ENCODE measurements around the gene ACER3. TPM values are rescaled to one million over a fixed set of nuclear protein-coding genes. Genes with fewer than 3 reads are reported as not detected.
"Not testable (repeated sequence)": the region's sequence is repeated elsewhere in the genome, so short reads cannot be mapped to it uniquely, and the experiment has no call there.

The ACER3 gene
- 10 to 100 TPM; 11.5 to 29.3 (median 17.9) TPM for total RNA-seq

DNA sequence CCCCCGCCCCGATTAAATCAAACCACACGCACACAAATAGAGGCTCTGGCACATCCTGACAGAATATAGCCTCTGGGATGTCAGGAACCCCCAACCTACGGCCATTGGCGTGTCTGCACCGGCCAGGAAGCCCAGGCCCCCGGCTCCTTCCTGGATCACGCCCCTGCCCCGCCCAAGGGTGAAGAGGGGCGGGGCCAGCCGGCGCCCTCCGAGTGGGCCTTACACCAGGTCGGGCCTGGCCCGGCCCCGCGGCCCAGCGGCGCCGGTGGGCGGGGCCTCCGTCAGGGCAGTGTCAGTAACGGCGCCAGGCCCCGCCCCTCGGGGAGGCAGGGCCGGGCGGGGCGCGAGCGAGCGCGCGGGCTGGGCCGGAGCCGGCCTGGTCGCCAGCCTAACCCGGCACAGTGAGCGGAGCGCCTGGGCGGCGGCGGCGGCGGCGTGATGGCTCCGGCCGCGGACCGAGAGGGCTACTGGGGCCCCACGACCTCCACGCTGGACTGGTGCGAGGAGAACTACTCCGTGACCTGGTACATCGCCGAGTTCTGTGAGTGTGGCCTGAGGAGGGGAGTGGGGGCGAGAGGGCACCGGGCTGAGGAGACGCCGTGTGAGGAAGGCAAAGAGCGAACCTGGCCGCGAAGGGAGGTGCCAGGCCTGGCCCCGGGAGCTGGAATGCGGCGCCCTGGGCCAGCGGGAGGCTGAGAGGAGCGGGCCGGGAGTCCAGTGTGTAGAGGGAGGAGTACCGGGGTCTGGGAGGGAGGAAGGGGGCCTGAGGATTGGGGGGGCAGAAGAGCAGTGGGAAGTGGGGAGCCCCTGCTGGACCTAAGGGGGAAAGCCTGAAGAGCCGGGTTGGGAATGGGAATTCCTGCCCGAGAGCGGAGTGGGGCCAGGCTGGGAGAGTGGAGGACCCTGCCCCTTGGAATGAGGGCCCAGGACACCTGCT, at the start of gene ACER3:
ACER3 (plus strand) TSS at position 380 of the 937 bp plus-strand sequence; CDS start at position 439, 59 bp downstream.
- peak within 1 kb of the TSS; percentile 21 to 91 (median 64) for H3K4me3 ChIP-seq (replicated peaks in 1 of 3)
- WGBS, 2 donors = 3 to 5% methylated on average over 20 to 35 of the region's 73 CpGs
- TF ChIP-seq POLR2A (IDR thresholded peaks at IDR 0.05) = peak; percentile 70 to 97
- TF ChIP-seq, protein P1, sequence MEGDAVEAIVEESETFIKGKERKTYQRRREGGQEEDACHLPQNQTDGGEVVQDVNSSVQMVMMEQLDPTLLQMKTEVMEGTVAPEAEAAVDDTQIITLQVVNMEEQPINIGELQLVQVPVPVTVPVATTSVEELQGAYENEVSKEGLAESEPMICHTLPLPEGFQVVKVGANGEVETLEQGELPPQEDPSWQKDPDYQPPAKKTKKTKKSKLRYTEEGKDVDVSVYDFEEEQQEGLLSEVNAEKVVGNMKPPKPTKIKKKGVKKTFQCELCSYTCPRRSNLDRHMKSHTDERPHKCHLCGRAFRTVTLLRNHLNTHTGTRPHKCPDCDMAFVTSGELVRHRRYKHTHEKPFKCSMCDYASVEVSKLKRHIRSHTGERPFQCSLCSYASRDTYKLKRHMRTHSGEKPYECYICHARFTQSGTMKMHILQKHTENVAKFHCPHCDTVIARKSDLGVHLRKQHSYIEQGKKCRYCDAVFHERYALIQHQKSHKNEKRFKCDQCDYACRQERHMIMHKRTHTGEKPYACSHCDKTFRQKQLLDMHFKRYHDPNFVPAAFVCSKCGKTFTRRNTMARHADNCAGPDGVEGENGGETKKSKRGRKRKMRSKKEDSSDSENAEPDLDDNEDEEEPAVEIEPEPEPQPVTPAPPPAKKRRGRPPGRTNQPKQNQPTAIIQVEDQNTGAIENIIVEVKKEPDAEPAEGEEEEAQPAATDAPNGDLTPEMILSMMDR (IDR thresholded peaks at IDR 0.05) = peak in 2 of 6 experiments; percentile 11 to 14
- no peaks in the 10 kb centered on the region for H3K36me3 ChIP-seq
- H3K27ac ChIP-seq = peak within 1 kb of the TSS; percentile 61 to 86 (median 66)
- H3K27me3 ChIP-seq = no peaks in the 10 kb centered on the region
- peaks cover 16% of the 10 kb centered on the region in 2 donors for H3K4me1 ChIP-seq
- intact Hi-C loops (cut with DNase I) = loop anchor here (10.0 kb wide), 1 partner anchor 54 kb away; no protein-coding TSS in a partner anchor
- peak; percentile 97 for DNase-seq
- no peaks in the 10 kb centered on the region for H3K9me3 ChIP-seq

DNA sequence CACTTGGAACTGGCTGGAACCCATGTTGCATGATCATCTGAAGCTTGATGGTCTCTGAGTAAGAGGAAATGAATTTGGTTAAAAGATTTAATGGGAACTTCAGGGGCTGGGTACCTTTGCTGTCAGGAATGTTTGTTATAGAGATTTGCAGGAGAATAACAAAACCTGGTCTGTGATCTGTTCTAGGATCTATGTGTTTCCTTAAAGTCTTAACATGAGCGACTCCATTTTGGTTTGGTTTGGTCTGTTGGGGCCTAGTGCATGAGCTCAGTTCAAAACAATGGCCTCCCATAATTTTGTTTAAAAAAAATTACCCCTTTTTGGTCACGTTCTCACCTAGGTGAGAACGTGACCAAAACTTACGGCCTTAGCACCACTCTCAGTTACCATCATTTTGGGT, 49.5 kb upstream of the ACER3 start:
- no peaks in the 10 kb centered on the region for H3K27me3 ChIP-seq
- no peaks in the 10 kb centered on the region for H3K9me3 ChIP-seq
- 93 to 94% methylated on average over 4 of the region's 4 CpGs for WGBS, 2 donors
- no peak overlapping the region for H3K27ac ChIP-seq
- intact Hi-C loops (cut with DNase I) = no loop called here
- TF ChIP-seq, protein P1 (IDR thresholded peaks at IDR 0.05) = no peak
- TF ChIP-seq POLR2A (IDR thresholded peaks at IDR 0.05) = no peak
- DNase-seq = no peak
- peaks cover 0 to 3% of the 10 kb centered on the region in 2 donors for H3K4me1 ChIP-seq
- H3K4me3 ChIP-seq (replicated peaks in 1 of 3) = no peak overlapping the region
- H3K36me3 ChIP-seq = no peaks in the 10 kb centered on the region

DNA sequence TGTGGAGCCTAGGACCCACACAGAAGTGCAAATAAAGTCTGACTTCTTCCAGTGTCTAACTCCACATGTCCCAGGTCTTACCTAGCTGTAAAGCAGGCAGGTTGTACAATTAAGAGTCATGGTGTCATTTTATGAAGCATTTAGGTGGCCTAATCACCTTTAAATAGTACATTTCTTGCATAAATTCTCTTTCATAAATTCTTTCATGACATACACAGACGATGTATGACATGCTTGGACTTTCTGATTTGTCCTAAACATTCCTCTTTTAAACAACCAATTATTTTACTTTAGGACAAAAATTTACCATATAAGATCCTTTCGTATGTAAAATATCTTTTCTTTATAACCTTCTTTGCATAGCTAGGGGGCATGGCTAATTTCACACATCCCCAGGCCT, 46.3 kb upstream of the ACER3 start:
- no peak for DNase-seq
- Histone ChIP-seq H3K27me3 (no peaks in the 10 kb centered on the region), H3K9me3 (no peaks in the 10 kb centered on the region), H3K4me3 (replicated peaks in 1 of 3) (no peak overlapping the region), H3K36me3 (no peaks in the 10 kb centered on the region), H3K4me1 (peaks cover 0 to 3% of the 10 kb centered on the region in 2 donors), H3K27ac (no peak overlapping the region)
- TF ChIP-seq, protein P1 (IDR thresholded peaks at IDR 0.05) = no peak
- TF ChIP-seq POLR2A (IDR thresholded peaks at IDR 0.05) = no peak
- WGBS, 2 donors = 74 to 96% methylated on average over 2 of the region's 2 CpGs
- intact Hi-C loops (cut with DNase I) = no loop called here

DNA sequence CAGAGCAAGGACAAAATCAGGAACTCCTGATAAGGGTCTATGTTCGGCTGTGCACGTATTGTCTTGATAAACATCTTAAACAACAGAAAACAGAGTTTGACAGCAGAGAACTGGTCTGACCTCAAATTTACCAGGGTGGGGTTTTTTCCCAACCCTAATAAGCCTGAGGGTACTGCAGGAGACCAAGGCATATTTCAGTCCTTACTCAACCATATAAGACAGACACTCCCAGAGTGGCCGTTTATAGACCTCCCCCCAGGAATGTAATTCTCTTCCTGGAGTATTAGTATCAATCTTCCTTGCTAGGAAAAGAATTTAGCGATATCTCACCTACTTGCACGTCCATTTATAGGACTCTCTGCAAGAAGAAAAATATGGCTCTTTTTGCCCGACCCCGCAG, 45.0 kb upstream of the ACER3 start:
- H3K36me3 ChIP-seq; H3K4me1 ChIP-seq; DNase-seq; H3K9me3 ChIP-seq; H3K4me3 ChIP-seq (replicated peaks in 1 of 3); H3K27me3 ChIP-seq; intact Hi-C loops (cut with DNase I); H3K27ac ChIP-seq: not testable (repeated sequence)
- WGBS, 2 donors = 93 to 95% methylated on average over 7 of the region's 7 CpGs

DNA sequence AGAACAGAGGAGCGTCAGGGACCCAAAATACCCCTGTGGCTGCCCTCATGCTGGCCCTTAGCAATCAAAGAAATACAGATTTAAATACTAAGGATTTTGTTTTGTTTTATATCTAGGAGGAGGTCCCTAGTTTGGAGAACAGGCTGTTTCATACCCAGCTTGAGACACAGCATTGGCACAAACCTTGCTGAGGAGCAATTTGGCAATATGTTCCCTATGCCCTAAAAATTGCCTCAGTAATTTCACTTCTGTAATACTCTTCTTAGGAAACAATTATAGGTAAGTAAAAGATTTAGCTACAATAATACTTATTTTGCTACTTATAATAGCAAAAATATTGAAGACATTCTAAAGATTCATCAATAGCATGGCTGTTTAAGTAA, 40.5 kb upstream of the ACER3 start:
- Histone ChIP-seq H3K27ac (no peak overlapping the region), H3K9me3 (no peaks in the 10 kb centered on the region)

DNA sequence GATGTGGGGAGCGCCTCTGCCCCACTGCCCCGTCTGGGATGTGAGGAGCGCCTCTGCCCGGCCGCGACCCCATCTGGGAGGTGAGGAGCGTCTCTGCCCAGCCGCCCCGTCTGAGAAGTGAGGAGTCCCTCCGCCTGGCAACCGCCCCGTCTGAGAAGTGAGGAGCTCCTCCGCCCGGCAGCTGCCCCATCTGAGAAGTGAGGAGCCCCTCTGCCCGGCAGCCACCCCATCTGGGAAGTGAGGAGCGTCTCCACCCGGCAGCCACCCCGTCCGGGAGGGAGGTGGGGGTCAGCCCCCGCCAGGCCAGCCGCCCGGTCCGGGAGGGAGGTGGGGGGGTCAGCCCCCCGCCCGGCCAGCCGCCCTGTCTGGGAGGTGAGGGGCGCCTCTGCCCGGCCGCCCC, 39.3 kb upstream of the ACER3 start:
- H3K4me3 ChIP-seq (replicated peaks in 1 of 3); DNase-seq; H3K27me3 ChIP-seq; intact Hi-C loops (cut with DNase I); H3K4me1 ChIP-seq; H3K27ac ChIP-seq; H3K36me3 ChIP-seq; H3K9me3 ChIP-seq: not testable (repeated sequence)
- 91 to 94% methylated on average over 3 to 13 of the region's 29 CpGs for WGBS, 2 donors

More for the DNA sequence above, 40.5 kb upstream of the ACER3 start:
- intact Hi-C loops (cut with DNase I) = no loop called here
- no peaks in the 10 kb centered on the region for H3K36me3 ChIP-seq
- H3K4me3 ChIP-seq (replicated peaks in 1 of 3) = no peak overlapping the region
- DNase-seq = no peak
- no peak for TF ChIP-seq POLR2A (IDR thresholded peaks at IDR 0.05)
- TF ChIP-seq, protein P1 (IDR thresholded peaks at IDR 0.05) = no peak
- peaks cover 0 to 8% of the 10 kb centered on the region in 2 donors for H3K4me1 ChIP-seq
- H3K27me3 ChIP-seq = no peaks in the 10 kb centered on the region
- WGBS, 2 donors = 63 to 92% methylated on average over 1 of the region's 1 CpG

All from thyroid gland (tissue), 4 donors.